Measurements from ENCODE around the gene TBR1. TPM values are rescaled to one million over a fixed set of nuclear protein-coding genes. Genes with fewer than 3 reads are reported as not detected.

Gene TBR1
- total RNA-seq, 1 donor from 2014 or later = 0.05 TPM

- Mint-ChIP-seq H3K36me3 (ENCODE audit: low read depth) (no peaks in the 10 kb centered on the region), H3K4me1 (peaks cover 32% of the 10 kb centered on the region), H3K4me3 (peak overlapping the region; percentile 54), H3K9me3 (no peaks in the 10 kb centered on the region), H3K27ac (ENCODE audit: unreplicated experiment) (no peak overlapping the region), H3K27me3 (ENCODE audit: low read depth) (peaks cover 97% of the 10 kb centered on the region)
- no peak for DNase-seq (ENCODE audit: low read depth, low spot score)
- no peak for TF ChIP-seq CTCF (conservative IDR thresholded peaks at IDR 0.05)
These were observed 6.8 kb downstream of the TBR1 start for GRCh38 chr2:161422816-161423403.

GRCh38 chr2:161423421-161424393 lies 7.6 kb downstream of the TBR1 start:
- peaks cover 96% of the 10 kb centered on the region for H3K27me3 Mint-ChIP-seq (ENCODE audit: low read depth)
- DNase-seq (ENCODE audit: low read depth, low spot score) = peak; percentile 31
- peak; percentile 14 for TF ChIP-seq CTCF (conservative IDR thresholded peaks at IDR 0.05)
- peaks cover 25% of the 10 kb centered on the region for H3K4me1 Mint-ChIP-seq
- no peaks in the 10 kb centered on the region for H3K36me3 Mint-ChIP-seq (ENCODE audit: low read depth)
- H3K27ac Mint-ChIP-seq (ENCODE audit: unreplicated experiment) = no peak overlapping the region
- no peaks in the 10 kb centered on the region for H3K9me3 Mint-ChIP-seq
- peak overlapping the region; percentile 61 for H3K4me3 Mint-ChIP-seq

- H3K4me1 Mint-ChIP-seq = peaks cover 19% of the 10 kb centered on the region
- TF ChIP-seq CTCF (conservative IDR thresholded peaks at IDR 0.05) = no peak
- peaks cover 96% of the 10 kb centered on the region for H3K27me3 Mint-ChIP-seq (ENCODE audit: low read depth)
- H3K9me3 Mint-ChIP-seq = no peaks in the 10 kb centered on the region
- H3K27ac Mint-ChIP-seq (ENCODE audit: unreplicated experiment) = no peak overlapping the region
- DNase-seq (ENCODE audit: low read depth, low spot score) = no peak
- H3K4me3 Mint-ChIP-seq = peak overlapping the region; percentile 31
- H3K36me3 Mint-ChIP-seq (ENCODE audit: low read depth) = no peaks in the 10 kb centered on the region
These were observed 8.3 kb downstream of the TBR1 start for GRCh38 chr2:161424394-161424769.

- Mint-ChIP-seq H3K27ac (ENCODE audit: unreplicated experiment) (no peak overlapping the region), H3K4me3 (peak overlapping the region; percentile 31), H3K4me1 (peaks cover 18% of the 10 kb centered on the region), H3K9me3 (no peaks in the 10 kb centered on the region), H3K27me3 (ENCODE audit: low read depth) (peaks cover 94% of the 10 kb centered on the region), H3K36me3 (ENCODE audit: low read depth) (no peaks in the 10 kb centered on the region)
- DNase-seq (ENCODE audit: low read depth, low spot score) = no peak
- TF ChIP-seq CTCF (conservative IDR thresholded peaks at IDR 0.05) = no peak
These were observed 9.0 kb downstream of the TBR1 start for GRCh38 chr2:161424891-161425727.

GRCh38 chr2:161425728-161426454 lies 9.8 kb downstream of the TBR1 start:
- Mint-ChIP-seq H3K36me3 (ENCODE audit: low read depth) (no peaks in the 10 kb centered on the region), H3K4me3 (peak overlapping the region; percentile 54), H3K9me3 (no peaks in the 10 kb centered on the region), H3K4me1 (peaks cover 18% of the 10 kb centered on the region), H3K27me3 (ENCODE audit: low read depth) (peaks cover 94% of the 10 kb centered on the region), H3K27ac (ENCODE audit: unreplicated experiment) (no peak overlapping the region)
- no peak for DNase-seq (ENCODE audit: low read depth, low spot score)
- no peak for TF ChIP-seq CTCF (conservative IDR thresholded peaks at IDR 0.05)

Measured in neural crest cell (in vitro differentiated cells).